Measurements from ENCODE around the gene FERMT1. TPM values are rescaled to one million over a fixed set of nuclear protein-coding genes. Genes with fewer than 3 reads are reported as not detected.

Gene FERMT1
- total and polyA plus RNA-seq, 2 of the 13 experiments (the other 11 are each of a cell fraction or from before 2014, with no cell fraction given): 15.8 to 29.5 TPM

DNA sequence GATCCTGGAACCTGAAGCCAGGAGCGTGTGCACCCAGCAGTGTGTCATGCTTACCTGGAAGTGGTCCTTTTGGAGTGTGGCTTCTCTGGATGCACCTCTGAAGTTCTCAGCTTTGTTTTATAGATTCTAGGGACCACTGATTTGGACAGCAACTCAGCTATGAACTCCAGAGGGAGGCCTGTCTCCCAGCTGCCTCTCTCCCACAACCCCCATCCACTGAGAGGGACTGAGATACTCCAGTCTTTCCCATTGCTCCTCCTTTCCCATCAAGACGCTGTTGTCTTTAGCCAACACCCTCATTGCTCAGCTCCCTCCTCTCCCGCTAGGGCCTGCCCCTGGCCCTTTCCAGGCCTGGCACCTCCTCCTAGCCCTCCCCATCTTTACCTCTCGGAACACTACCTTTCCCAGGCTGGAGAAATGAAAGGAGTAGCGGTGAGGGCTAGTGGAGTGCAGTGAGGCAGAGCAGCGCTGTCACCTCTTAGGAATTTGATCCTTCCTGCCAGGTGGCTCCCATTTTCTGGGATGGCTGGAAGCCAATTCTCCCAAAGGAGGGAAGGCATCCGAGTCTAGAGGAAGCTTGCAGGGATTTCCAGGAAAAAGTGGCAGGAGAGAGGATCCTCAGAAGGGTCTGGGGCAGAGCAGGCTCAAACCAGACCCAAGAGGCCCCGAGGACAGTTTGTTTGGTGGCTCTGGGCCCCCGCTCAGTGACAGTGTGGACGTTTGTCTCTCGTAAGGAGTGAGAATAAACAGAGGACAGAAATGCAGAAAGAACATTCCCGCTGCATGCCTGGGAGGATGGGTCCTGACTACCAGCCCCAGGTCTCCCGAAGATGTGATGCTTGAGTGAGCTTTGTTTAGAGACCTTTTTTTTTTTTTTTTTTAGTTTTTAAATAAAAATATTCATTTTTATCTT, 68.8 kb downstream of the FERMT1 start, which contains the start of gene LRRN4 (continued):
- TF ChIP-seq, protein P1, sequence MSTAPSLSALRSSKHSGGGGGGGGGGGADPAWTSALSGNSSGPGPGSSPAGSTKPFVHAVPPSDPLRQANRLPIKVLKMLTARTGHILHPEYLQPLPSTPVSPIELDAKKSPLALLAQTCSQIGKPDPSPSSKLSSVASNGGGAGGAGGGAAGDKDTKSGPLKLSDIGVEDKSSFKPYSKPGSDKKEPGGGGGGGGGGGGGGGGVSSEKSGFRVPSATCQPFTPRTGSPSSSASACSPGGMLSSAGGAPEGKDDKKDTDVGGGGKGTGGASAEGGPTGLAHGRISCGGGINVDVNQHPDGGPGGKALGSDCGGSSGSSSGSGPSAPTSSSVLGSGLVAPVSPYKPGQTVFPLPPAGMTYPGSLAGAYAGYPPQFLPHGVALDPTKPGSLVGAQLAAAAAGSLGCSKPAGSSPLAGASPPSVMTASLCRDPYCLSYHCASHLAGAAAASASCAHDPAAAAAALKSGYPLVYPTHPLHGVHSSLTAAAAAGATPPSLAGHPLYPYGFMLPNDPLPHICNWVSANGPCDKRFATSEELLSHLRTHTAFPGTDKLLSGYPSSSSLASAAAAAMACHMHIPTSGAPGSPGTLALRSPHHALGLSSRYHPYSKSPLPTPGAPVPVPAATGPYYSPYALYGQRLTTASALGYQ (CRISPR knock-in tag; IDR thresholded peaks at IDR 0.05): no peak
- TF ChIP-seq U2AF1 (optimal IDR thresholded peaks at IDR 0.05; ENCODE audit: low read depth, low read length) (no peak), ZFP90 (CRISPR knock-in tag; IDR thresholded peaks at IDR 0.05; ENCODE audit: borderline replicate concordance) (no peak), ZNF350 (CRISPR knock-in tag; IDR thresholded peaks at IDR 0.05; ENCODE audit: borderline replicate concordance, low read depth) (no peak), ZNF451 (CRISPR knock-in tag; IDR thresholded peaks at IDR 0.05) (no peak), ZNF234 (CRISPR knock-in tag; conservative IDR thresholded peaks at IDR 0.05) (no peak), ZNF598 (CRISPR knock-in tag; IDR thresholded peaks at IDR 0.05; ENCODE audit: borderline replicate concordance) (0 out of 2 replicates have a peak, but pooled peaks have one; percentile 70), MIXL1 (CRISPR knock-in tag; IDR thresholded peaks at IDR 0.05) (no peak), CCAR2 (optimal IDR thresholded peaks at IDR 0.05; ENCODE audit: low read depth, low read length) (no peak), ZNF124 (CRISPR knock-in tag; IDR thresholded peaks at IDR 0.05) (no peak), PAF1 (CRISPR knock-in tag; IDR thresholded peaks at IDR 0.05) (no peak), ZNF746 (CRISPR knock-in tag; IDR thresholded peaks at IDR 0.05) (no peak), ZNF644 (CRISPR knock-in tag; IDR thresholded peaks at IDR 0.05; ENCODE audit: low read depth) (0 out of 2 replicates have a peak, but pooled peaks have one; percentile 11)
- TF ChIP-seq, protein P2, sequence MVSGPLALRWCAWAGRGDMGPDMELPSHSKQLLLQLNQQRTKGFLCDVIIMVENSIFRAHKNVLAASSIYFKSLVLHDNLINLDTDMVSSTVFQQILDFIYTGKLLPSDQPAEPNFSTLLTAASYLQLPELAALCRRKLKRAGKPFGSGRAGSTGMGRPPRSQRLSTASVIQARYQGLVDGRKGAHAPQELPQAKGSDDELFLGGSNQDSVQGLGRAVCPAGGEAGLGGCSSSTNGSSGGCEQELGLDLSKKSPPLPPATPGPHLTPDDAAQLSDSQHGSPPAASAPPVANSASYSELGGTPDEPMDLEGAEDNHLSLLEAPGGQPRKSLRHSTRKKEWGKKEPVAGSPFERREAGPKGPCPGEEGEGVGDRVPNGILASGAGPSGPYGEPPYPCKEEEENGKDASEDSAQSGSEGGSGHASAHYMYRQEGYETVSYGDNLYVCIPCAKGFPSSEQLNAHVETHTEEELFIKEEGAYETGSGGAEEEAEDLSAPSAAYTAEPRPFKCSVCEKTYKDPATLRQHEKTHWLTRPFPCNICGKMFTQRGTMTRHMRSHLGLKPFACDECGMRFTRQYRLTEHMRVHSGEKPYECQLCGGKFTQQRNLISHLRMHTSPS (CRISPR knock-in tag; IDR thresholded peaks at IDR 0.05; ENCODE audit: low read depth): no peak
- TF ChIP-seq, protein P3, sequence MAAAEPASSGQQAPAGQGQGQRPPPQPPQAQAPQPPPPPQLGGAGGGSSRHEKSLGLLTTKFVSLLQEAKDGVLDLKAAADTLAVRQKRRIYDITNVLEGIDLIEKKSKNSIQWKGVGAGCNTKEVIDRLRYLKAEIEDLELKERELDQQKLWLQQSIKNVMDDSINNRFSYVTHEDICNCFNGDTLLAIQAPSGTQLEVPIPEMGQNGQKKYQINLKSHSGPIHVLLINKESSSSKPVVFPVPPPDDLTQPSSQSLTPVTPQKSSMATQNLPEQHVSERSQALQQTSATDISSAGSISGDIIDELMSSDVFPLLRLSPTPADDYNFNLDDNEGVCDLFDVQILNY (CRISPR knock-in tag; conservative IDR thresholded peaks at IDR 0.05): no peak
- TF ChIP-seq, protein P4, sequence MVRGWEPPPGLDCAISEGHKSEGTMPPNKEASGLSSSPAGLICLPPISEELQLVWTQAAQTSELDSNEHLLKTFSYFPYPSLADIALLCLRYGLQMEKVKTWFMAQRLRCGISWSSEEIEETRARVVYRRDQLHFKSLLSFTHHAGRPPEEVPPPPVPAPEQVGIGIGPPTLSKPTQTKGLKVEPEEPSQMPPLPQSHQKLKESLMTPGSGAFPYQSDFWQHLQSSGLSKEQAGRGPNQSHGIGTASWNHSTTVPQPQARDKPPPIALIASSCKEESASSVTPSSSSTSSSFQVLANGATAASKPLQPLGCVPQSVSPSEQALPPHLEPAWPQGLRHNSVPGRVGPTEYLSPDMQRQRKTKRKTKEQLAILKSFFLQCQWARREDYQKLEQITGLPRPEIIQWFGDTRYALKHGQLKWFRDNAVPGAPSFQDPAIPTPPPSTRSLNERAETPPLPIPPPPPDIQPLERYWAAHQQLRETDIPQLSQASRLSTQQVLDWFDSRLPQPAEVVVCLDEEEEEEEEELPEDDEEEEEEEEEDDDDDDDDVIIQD (CRISPR knock-in tag; IDR thresholded peaks at IDR 0.05; ENCODE audit: low read depth): no peak
- TF ChIP-seq, protein P5, sequence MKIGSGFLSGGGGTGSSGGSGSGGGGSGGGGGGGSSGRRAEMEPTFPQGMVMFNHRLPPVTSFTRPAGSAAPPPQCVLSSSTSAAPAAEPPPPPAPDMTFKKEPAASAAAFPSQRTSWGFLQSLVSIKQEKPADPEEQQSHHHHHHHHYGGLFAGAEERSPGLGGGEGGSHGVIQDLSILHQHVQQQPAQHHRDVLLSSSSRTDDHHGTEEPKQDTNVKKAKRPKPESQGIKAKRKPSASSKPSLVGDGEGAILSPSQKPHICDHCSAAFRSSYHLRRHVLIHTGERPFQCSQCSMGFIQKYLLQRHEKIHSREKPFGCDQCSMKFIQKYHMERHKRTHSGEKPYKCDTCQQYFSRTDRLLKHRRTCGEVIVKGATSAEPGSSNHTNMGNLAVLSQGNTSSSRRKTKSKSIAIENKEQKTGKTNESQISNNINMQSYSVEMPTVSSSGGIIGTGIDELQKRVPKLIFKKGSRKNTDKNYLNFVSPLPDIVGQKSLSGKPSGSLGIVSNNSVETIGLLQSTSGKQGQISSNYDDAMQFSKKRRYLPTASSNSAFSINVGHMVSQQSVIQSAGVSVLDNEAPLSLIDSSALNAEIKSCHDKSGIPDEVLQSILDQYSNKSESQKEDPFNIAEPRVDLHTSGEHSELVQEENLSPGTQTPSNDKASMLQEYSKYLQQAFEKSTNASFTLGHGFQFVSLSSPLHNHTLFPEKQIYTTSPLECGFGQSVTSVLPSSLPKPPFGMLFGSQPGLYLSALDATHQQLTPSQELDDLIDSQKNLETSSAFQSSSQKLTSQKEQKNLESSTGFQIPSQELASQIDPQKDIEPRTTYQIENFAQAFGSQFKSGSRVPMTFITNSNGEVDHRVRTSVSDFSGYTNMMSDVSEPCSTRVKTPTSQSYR (CRISPR knock-in tag; IDR thresholded peaks at IDR 0.05; ENCODE audit: borderline replicate concordance): no peak
